Measurements from ENCODE around the gene GRIK3. TPM values are rescaled to one million over a fixed set of nuclear protein-coding genes. Genes with fewer than 3 reads are reported as not detected.

GRIK3 gene
- total RNA-seq, 2 donors from 2014 or later: 0.14 TPM

DNA sequence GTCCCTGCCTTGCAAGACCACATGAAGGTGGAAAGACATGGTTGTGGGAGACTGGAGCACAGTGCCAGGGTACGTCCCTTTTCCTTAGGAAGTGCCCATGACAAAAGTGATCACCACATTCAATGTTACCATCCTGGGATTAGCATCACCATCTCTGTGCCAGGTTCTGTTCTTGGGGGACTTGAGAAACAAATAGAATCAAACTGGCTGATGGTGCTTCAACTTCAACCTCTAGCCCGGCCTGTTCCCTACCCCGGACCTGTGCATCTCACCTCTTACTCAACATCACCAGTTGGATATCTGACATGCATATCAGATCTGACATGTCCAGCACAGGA lies 153.3 kb downstream of the GRIK3 start:
- Histone ChIP-seq H3K9me3 (no peaks in the 10 kb centered on the region), H3K4me1 (ENCODE audit: control insufficient read depth in 1 of 2, low read depth in 2 of 2) (no peaks in the 10 kb centered on the region)

DNA sequence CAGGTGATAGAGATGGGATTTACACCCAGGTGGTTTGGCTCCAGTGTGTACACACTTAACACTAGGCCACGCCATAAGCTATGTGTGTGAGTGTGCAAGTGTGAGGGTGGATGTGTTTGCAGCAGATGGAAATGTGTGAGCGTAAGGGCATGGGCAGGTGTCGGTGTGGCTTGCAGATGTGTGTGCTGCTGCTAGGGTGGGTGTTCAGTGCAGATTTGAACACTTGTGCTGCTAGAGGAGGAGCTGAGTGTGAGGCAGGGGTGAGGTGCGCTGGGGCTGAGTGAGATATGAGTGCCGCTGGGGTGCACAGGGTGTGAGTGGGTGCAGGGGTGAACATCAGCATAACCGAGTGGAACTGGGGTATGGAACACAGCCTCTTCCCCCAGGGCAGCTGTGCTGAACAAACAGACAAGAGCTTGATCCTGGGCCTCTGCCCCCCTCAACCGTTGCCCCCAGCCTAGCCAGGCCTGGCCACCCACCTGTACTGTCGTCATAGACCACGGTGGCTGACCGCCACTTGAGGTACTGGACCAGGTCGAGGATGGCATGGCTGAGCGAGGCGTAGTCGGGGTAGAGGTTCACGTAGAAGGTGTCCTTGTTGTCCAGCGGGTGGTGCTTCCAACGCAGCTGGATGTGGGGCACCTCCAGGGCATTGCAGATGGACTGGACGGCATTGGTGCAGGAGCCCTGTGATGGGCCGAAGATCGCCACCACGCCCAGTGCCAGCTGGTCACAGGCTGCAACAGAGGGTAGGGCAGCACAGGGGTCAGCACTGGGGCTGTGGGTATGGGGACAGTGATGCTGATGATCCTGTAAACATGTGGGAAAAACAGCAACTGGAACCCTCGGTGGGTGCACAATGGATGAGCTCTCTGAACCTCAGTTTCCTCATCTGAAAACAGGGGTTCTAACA lies 153.9 kb downstream of the GRIK3 start:
- no peaks in the 10 kb centered on the region for H3K4me1 ChIP-seq (ENCODE audit: control insufficient read depth in 1 of 2, low read depth in 2 of 2)
- H3K9me3 ChIP-seq: no peaks in the 10 kb centered on the region
- H3K27me3 ChIP-seq (replicated peaks; ENCODE audit: insufficient read depth): no peaks in the 10 kb centered on the region
- DNase-seq (ENCODE audit: low spot score) (no peak), ATAC-seq (ENCODE audit: insufficient number of reproducible peaks, low FRiP score, low read depth) (no peak)
- H3K36me3 ChIP-seq: no peaks in the 10 kb centered on the region
- no peak overlapping the region for H3K27ac ChIP-seq
- H3K4me3 ChIP-seq: no peak overlapping the region
- TF ChIP-seq, protein P1, sequence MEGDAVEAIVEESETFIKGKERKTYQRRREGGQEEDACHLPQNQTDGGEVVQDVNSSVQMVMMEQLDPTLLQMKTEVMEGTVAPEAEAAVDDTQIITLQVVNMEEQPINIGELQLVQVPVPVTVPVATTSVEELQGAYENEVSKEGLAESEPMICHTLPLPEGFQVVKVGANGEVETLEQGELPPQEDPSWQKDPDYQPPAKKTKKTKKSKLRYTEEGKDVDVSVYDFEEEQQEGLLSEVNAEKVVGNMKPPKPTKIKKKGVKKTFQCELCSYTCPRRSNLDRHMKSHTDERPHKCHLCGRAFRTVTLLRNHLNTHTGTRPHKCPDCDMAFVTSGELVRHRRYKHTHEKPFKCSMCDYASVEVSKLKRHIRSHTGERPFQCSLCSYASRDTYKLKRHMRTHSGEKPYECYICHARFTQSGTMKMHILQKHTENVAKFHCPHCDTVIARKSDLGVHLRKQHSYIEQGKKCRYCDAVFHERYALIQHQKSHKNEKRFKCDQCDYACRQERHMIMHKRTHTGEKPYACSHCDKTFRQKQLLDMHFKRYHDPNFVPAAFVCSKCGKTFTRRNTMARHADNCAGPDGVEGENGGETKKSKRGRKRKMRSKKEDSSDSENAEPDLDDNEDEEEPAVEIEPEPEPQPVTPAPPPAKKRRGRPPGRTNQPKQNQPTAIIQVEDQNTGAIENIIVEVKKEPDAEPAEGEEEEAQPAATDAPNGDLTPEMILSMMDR (IDR thresholded peaks at IDR 0.05): no peak

More for the DNA sequence above, 153.3 kb downstream of the GRIK3 start:
- no peak for ATAC-seq (ENCODE audit: insufficient number of reproducible peaks, low FRiP score, low read depth)
- TF ChIP-seq, protein P1 (IDR thresholded peaks at IDR 0.05): no peak
- DNase-seq (ENCODE audit: low spot score): no peak
- H3K27ac ChIP-seq: no peak overlapping the region
- H3K36me3 ChIP-seq: no peaks in the 10 kb centered on the region
- no peak overlapping the region for H3K4me3 ChIP-seq
- H3K27me3 ChIP-seq (replicated peaks; ENCODE audit: insufficient read depth): no peaks in the 10 kb centered on the region

DNA sequence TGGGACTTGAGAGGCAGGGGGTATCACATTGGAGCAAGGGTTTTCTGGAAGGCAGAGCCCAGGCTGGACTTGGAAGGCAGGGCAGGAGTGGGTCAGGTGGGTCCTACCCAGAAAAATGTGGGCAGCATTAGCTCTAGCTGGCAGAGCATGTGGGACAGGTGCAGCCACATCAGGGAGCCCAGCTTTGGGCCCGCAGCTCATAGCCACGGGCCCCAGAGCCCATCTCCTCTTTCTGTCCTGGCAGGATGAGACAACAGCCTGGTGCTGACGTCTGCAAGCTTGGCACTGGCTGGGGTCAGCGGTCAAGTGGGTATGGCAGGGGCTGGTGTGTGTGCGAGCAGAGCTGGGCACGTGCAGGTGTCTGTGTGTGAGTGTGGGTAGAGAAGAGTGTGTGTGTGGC lies 154.7 kb downstream of the GRIK3 start:
- Histone ChIP-seq H3K4me3 (no peak overlapping the region), H3K36me3 (no peaks in the 10 kb centered on the region), H3K9me3 (no peaks in the 10 kb centered on the region), H3K27ac (no peak overlapping the region), H3K4me1 (ENCODE audit: control insufficient read depth in 1 of 2, low read depth in 2 of 2) (no peaks in the 10 kb centered on the region), H3K27me3 (replicated peaks; ENCODE audit: insufficient read depth) (no peaks in the 10 kb centered on the region)
- TF ChIP-seq, protein P1 (IDR thresholded peaks at IDR 0.05): no peak
- DNase-seq (ENCODE audit: low spot score): no peak
- ATAC-seq (ENCODE audit: insufficient number of reproducible peaks, low FRiP score, low read depth): no peak

DNA sequence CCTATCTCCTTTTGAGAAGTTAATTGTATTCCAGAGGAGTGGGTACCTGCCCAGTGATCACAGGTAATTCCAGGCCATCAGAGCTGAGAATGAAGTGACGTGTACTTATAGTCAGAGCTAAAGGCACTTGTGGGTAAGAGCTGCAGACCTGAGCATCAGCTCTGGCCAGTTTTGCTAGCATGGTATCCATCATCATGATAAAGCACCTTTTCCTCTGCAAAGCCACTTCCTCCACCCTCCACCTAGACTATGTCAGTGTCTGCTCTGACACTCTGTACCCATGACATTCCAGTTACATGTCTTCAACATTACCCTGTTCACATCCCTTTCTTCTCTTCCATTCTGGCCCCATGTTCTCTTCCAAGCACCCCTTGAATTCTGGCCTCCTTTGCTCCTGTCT lies 157.3 kb downstream of the GRIK3 start:
- Histone ChIP-seq H3K36me3 (no peaks in the 10 kb centered on the region), H3K4me3 (no peak overlapping the region), H3K4me1 (ENCODE audit: control insufficient read depth in 1 of 2, low read depth in 2 of 2) (no peaks in the 10 kb centered on the region), H3K9me3 (no peaks in the 10 kb centered on the region), H3K27me3 (replicated peaks; ENCODE audit: insufficient read depth) (no peaks in the 10 kb centered on the region), H3K27ac (no peak overlapping the region)
- TF ChIP-seq, protein P1 (IDR thresholded peaks at IDR 0.05): no peak
- ATAC-seq (ENCODE audit: insufficient number of reproducible peaks, low FRiP score, low read depth): no peak
- no peak for DNase-seq (ENCODE audit: low spot score)

DNA sequence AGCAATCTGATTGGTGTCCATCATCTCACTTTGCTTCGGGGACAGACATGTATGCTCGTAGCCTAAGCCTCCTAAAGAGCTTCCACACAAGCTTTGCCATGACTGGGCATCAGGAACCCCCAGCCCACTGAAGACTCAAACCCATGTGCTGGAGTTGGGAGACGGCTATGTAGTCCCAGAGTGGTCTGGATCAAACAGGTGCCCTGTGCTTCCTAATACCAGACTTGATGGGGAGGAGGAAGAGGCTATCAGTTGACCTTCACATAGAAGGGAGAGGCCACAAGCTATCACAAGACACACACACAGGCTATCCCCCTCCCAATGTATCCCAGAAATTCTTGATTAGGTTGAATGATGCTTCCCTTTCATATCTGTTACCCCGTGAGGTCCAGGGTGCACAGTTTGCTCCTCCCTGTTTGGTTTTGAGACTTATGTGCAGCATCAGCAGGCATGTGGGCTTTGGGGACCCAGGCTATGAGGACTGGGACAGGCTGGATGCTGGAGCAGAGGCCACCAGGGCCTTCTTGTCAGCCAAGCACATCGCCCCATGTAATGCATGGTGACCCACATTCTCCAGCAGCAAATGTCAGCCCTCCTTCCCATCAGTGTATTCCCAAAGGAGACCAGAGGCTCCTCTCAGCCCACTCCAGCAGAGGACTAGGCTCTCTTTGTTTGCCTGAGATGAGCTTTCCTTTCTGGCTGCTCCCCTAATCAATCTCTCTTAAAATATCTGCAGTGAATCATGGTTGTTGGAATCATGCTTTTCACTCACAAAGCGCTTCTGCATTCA lies 159.8 kb downstream of the GRIK3 start:
- peaks cover 3 to 21% of the 10 kb centered on the region in 2 donors for H3K4me1 ChIP-seq (ENCODE audit: control insufficient read depth in 1 of 2, low read depth in 2 of 2)
- ATAC-seq (ENCODE audit: insufficient number of reproducible peaks, low FRiP score, low read depth): no peak
- no peak for DNase-seq (ENCODE audit: low spot score)
- TF ChIP-seq, protein P1 (IDR thresholded peaks at IDR 0.05): no peak
- no peaks in the 10 kb centered on the region for H3K36me3 ChIP-seq
- H3K4me3 ChIP-seq: no peak overlapping the region
- H3K9me3 ChIP-seq: no peaks in the 10 kb centered on the region
- no peaks in the 10 kb centered on the region for H3K27me3 ChIP-seq (replicated peaks; ENCODE audit: insufficient read depth)
- no peak overlapping the region for H3K27ac ChIP-seq

Data from thoracic aorta (tissue), 2 donors.